ENCODE measurements around the gene PIK3CB.

DNA sequence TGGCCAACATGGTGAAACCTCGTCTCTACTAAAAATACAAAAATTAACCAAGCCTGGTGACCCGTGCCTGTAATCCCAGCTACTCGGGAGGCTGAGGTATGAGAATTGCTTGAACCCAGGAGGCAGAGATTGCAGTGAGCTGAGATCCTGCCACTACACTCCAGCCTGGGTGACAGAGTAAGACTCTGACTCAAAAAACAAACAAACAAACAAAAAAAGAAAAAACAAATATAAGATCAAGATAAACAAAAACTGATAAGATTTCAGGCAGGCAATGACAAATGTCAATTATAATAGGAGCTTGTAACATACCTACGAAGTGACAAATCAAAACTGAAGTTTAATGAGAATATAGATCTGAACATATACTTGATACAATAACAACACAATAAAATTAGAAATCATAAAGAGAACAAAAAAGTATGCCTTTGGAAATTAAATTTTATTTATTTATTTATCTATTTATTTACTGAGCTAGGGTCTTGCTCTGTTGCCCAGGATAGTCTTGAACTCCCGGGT lies 155.8 kb downstream of the PIK3CB start:
- TF ChIP-seq, protein P1, sequence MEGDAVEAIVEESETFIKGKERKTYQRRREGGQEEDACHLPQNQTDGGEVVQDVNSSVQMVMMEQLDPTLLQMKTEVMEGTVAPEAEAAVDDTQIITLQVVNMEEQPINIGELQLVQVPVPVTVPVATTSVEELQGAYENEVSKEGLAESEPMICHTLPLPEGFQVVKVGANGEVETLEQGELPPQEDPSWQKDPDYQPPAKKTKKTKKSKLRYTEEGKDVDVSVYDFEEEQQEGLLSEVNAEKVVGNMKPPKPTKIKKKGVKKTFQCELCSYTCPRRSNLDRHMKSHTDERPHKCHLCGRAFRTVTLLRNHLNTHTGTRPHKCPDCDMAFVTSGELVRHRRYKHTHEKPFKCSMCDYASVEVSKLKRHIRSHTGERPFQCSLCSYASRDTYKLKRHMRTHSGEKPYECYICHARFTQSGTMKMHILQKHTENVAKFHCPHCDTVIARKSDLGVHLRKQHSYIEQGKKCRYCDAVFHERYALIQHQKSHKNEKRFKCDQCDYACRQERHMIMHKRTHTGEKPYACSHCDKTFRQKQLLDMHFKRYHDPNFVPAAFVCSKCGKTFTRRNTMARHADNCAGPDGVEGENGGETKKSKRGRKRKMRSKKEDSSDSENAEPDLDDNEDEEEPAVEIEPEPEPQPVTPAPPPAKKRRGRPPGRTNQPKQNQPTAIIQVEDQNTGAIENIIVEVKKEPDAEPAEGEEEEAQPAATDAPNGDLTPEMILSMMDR (IDR thresholded peaks at IDR 0.05; ENCODE audit: low read length) = no peak
- TF ChIP-seq EZH2phosphoT487 (IDR thresholded peaks at IDR 0.05; ENCODE audit: low read length) = no peak
